Tibial nerve (tissue), 4 donors: ENCODE data around the gene COA3.

ENCODE experiments used
- CTCF ChIP-seq, 5 experiments: fragments of 200-600 bp in 3 of 5; fragments of 450-650 bp in 2 of 5; sonication (generic) in 3 of 5; IDR thresholded peaks; one replicate each; pipeline ENCODE4 v1.5.1; 2016 to 2019; ENCODE audit warnings: antibody characterized with exemption in 5 of 5, mild to moderate bottlenecking in 3 of 5, moderate library complexity in 2 of 5
- EP300 ChIP-seq, 2 donors: sonication (generic); formaldehyde crosslinking; IDR thresholded peaks; one replicate each; pipeline ENCODE4 v1.6.1; 2017; ENCODE audit warnings: antibody characterized with exemption in 2 of 2, mild to moderate bottlenecking in 1 of 2

- TF ChIP-seq CTCF (IDR thresholded peaks at IDR 0.05), result no peak
- TF ChIP-seq EP300 (IDR thresholded peaks at IDR 0.05), result no peak
These were observed 3.4 kb downstream of the COA3 start for GRCh38 chr17:42795061-42795460.
